ENCODE results near the gene CD37. TPM values are rescaled to one million over a fixed set of nuclear protein-coding genes. Genes with fewer than 3 reads are reported as not detected.

The CD37 gene
- polyA plus RNA-seq, 1 experiment = not detected

DNA sequence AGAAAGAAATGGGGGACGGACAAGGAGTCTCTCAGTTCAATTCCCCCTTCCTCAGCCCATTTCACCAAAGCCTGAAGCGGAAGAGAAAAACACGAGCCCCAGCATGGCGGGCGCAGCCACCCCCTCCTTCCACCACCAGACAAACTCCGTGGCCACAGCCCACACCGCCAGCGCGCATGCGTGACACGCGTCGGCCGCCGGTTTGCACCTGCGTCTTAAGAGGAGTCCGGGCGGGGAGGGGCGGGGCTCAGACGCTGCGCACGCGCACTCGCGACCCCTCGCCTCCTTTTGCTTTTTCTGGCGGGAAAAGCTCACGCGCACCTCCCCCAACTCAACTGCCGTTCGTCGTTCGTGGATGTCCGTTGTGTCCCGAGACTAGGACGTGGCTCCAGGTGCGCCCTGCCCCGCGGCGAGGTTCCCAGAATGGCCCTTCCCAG, 52.7 kb downstream of the CD37 start, which contains the start of gene KASH5:
Gene KASH5 (plus strand): TSS at position 314 of the 437 bp plus-strand sequence. CDS start 2,635 bp downstream, outside the sequence.
- H3K27ac ChIP-seq (ENCODE audit: low read depth, low read length) = no peak within 1 kb of the TSS
- ChIA-PET CTCF (no interaction called here), POLR2A (interaction anchor here (0.7 kb wide), 1 partner anchor 87 kb away, joined by 5 read pairs; no protein-coding TSS in a partner anchor)
- TF ChIP-seq, protein P1, sequence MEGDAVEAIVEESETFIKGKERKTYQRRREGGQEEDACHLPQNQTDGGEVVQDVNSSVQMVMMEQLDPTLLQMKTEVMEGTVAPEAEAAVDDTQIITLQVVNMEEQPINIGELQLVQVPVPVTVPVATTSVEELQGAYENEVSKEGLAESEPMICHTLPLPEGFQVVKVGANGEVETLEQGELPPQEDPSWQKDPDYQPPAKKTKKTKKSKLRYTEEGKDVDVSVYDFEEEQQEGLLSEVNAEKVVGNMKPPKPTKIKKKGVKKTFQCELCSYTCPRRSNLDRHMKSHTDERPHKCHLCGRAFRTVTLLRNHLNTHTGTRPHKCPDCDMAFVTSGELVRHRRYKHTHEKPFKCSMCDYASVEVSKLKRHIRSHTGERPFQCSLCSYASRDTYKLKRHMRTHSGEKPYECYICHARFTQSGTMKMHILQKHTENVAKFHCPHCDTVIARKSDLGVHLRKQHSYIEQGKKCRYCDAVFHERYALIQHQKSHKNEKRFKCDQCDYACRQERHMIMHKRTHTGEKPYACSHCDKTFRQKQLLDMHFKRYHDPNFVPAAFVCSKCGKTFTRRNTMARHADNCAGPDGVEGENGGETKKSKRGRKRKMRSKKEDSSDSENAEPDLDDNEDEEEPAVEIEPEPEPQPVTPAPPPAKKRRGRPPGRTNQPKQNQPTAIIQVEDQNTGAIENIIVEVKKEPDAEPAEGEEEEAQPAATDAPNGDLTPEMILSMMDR (IDR thresholded peaks at IDR 0.05; ENCODE audit: low read depth, low read length) = no peak
- H3K9me3 ChIP-seq (ENCODE audit: control insufficient read depth, insufficient read depth, low read length) = peaks cover 5% of the 10 kb centered on the region; the same call in 1 of the 2 replicates
- H3K27me3 ChIP-seq (ENCODE audit: control insufficient read depth, insufficient read depth, low read length) = peaks cover 6% of the 10 kb centered on the region
- no peak for DNase-seq (ENCODE audit: low read depth, low spot score)
- H3K4me3 ChIP-seq (ENCODE audit: low read depth, low read length) = no peak within 1 kb of the TSS

DNA sequence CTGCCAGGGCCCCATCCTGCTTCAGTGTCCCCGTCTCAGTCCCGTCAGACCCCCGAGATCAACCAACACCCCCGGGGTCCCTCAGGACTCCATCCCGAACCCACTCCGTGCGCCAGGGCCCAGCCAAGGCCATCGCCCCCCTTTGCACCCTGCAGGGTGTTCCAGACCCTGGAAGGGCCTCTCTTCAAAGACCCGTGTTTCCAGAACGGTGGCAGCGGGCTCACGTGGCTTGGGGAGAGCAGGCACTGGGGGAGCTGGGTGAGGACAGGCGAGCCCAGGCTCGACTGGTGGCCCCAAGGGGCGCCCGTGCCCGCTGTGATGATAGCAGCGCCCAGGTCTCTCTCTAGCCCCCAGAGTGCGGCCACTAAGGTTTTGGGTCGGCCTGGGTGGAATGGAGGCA, 54.2 kb downstream of the CD37 start:
- POLR2A ChIA-PET = no interaction called here
- CTCF ChIA-PET = no interaction called here
- DNase-seq (ENCODE audit: low read depth, low spot score) = no peak
- Histone ChIP-seq H3K4me3 (ENCODE audit: low read depth, low read length) (no peak overlapping the region), H3K27ac (ENCODE audit: low read depth, low read length) (no peak overlapping the region), H3K27me3 (ENCODE audit: control insufficient read depth, insufficient read depth, low read length) (peaks cover 15% of the 10 kb centered on the region), H3K9me3 (ENCODE audit: control insufficient read depth, insufficient read depth, low read length) (peaks cover 5% of the 10 kb centered on the region; the same call in 1 of the 2 replicates)
- TF ChIP-seq, protein P1 (IDR thresholded peaks at IDR 0.05; ENCODE audit: low read depth, low read length) = no peak

Small RNA genes within 50 kb of the gene (small RNA-seq; reads per million reads assigned to genes)
- not detected for gene MIR4324 (ENCODE audit: insufficient read length, low read depth)

Other genes starting within 250 kb of the CD37 start
- gene SNRNP70, start 250.0 kb upstream of the CD37 start, polyA plus RNA-seq (2011; rRNA removed) = 117 and 149 TPM in 2 replicates
- 4.2 and 4.9 TPM in 2 replicates for gene LIN7B, start 221.0 kb upstream of the CD37 start, polyA plus RNA-seq (2011; rRNA removed)
- gene C19orf73, start 216.3 kb upstream of the CD37 start, polyA plus RNA-seq (2011; rRNA removed) = 0.36 and 0.50 TPM in 2 replicates
- gene PPFIA3, start 215.9 kb upstream of the CD37 start, polyA plus RNA-seq (2011; rRNA removed) = 0.52 and 0.63 TPM in 2 replicates
- gene HRC, start 180.0 kb upstream of the CD37 start, polyA plus RNA-seq (2011; rRNA removed) = 0.06 TPM in 1 of 2 replicates, not detected in the other
- 4.3 and 6.3 TPM in 2 replicates for gene TRPM4, start 177.6 kb upstream of the CD37 start, polyA plus RNA-seq (2011; rRNA removed)
- 1.5 and 1.6 TPM in 2 replicates for gene SLC6A16, start 10.2 kb upstream of the CD37 start, polyA plus RNA-seq (2011; rRNA removed)
- gene TEAD2, start 27.0 kb downstream of the CD37 start, polyA plus RNA-seq (2011; rRNA removed) = 32.8 and 41.7 TPM in 2 replicates
- gene DKKL1, start 28.5 kb downstream of the CD37 start, polyA plus RNA-seq (2011; rRNA removed) = 0.14 TPM in 1 of 2 replicates, not detected in the other
- gene KASH5, start 52.8 kb downstream of the CD37 start, polyA plus RNA-seq (2011; rRNA removed) = not detected in 2 replicates
- gene PTH2, start 88.0 kb downstream of the CD37 start, polyA plus RNA-seq (2011; rRNA removed) = not detected in 2 replicates
- gene GFY, start 90.0 kb downstream of the CD37 start, polyA plus RNA-seq (2011; rRNA removed) = not detected in 2 replicates
- gene SLC17A7, start 106.1 kb downstream of the CD37 start, polyA plus RNA-seq (2011; rRNA removed) = 0.02 and 0.04 TPM in 2 replicates
- gene PIH1D1, start 116.4 kb downstream of the CD37 start, polyA plus RNA-seq (2011; rRNA removed) = 60.3 and 62.5 TPM in 2 replicates
- 4.1 and 4.3 TPM in 2 replicates for gene ALDH16A1, start 117.8 kb downstream of the CD37 start, polyA plus RNA-seq (2011; rRNA removed)
- gene FLT3LG, start 138.8 kb downstream of the CD37 start, polyA plus RNA-seq (2011; rRNA removed) = 3.7 and 5.9 TPM in 2 replicates
- gene RPL13A, start 152.2 kb downstream of the CD37 start, polyA plus RNA-seq (2011; rRNA removed) = 3,816 and 4,938 TPM in 2 replicates
- 1,562 and 2,122 TPM in 2 replicates for gene RPS11, start 161.0 kb downstream of the CD37 start, polyA plus RNA-seq (2011; rRNA removed)
- 46.1 and 68.1 TPM in 2 replicates for gene FCGRT, start 177.3 kb downstream of the CD37 start, polyA plus RNA-seq (2011; rRNA removed)
- gene RCN3, start 192.6 kb downstream of the CD37 start, polyA plus RNA-seq (2011; rRNA removed) = 14.7 and 29.4 TPM in 2 replicates
- 43.9 and 77.5 TPM in 2 replicates for gene NOSIP, start 245.2 kb downstream of the CD37 start, polyA plus RNA-seq (2011; rRNA removed)
- gene PRRG2, start 245.9 kb downstream of the CD37 start, polyA plus RNA-seq (2011; rRNA removed) = 0.31 and 0.35 TPM in 2 replicates

Data from AG04450 (cell line).